T-helper 1 cell (primary cell): ENCODE results near the gene NFASC.

Experiments
- DNase-seq, 5 donors: peaks; one replicate each; pipeline ENCODE4 v3.0.0-alpha.2; 2012 to 2020

Gene NFASC

GRCh38 chr1:204961765-204962419 lies 91.2 kb downstream of the NFASC start:
- DNase-seq, result no peak

GRCh38 chr1:204962742-204963632 lies 92.3 kb downstream of the NFASC start:
- no peak for DNase-seq

GRCh38 chr1:204967451-204967850 lies 96.8 kb downstream of the NFASC start:
- DNase-seq, result no peak

- no peak for DNase-seq
Measured at GRCh38 chr1:204968135-204968534, 97.5 kb downstream of the NFASC start.

- DNase-seq, result no peak
Measured at GRCh38 chr1:204968951-204969350, 98.3 kb downstream of the NFASC start.

- no peak for DNase-seq
Measured at GRCh38 chr1:204970937-204971336, 100.3 kb downstream of the NFASC start.

GRCh38 chr1:204971517-204972336 lies 101.1 kb downstream of the NFASC start:
- DNase-seq, result no peak

GRCh38 chr1:204972426-204972825 lies 101.8 kb downstream of the NFASC start:
- DNase-seq, result no peak

GRCh38 chr1:204973449-204973848 lies 102.8 kb downstream of the NFASC start:
- DNase-seq, result no peak

GRCh38 chr1:204974327-204974726 lies 103.7 kb downstream of the NFASC start:
- no peak for DNase-seq

- DNase-seq, result no peak
Measured at GRCh38 chr1:204975021-204975420, 104.4 kb downstream of the NFASC start.

- peak in 3 of 5 donors; percentile 16 to 27 (median 17) for DNase-seq
Measured at GRCh38 chr1:204975568-204976235, 105.0 kb downstream of the NFASC start.

GRCh38 chr1:204976646-204977045 lies 106.0 kb downstream of the NFASC start:
- DNase-seq, result no peak

GRCh38 chr1:204977318-204977717 lies 106.7 kb downstream of the NFASC start:
- DNase-seq, result no peak

- DNase-seq, result no peak
Measured at GRCh38 chr1:204978782-204979181, 108.1 kb downstream of the NFASC start.

- no peak for DNase-seq
Measured at GRCh38 chr1:204979306-204979705, 108.6 kb downstream of the NFASC start.

GRCh38 chr1:204979891-204980649 lies 109.4 kb downstream of the NFASC start:
- DNase-seq, result no peak

GRCh38 chr1:204980840-204981405 lies 110.3 kb downstream of the NFASC start:
- no peak for DNase-seq

- no peak for DNase-seq
Measured at GRCh38 chr1:204983136-204983535, 112.5 kb downstream of the NFASC start.

GRCh38 chr1:204983881-204984280 lies 113.2 kb downstream of the NFASC start:
- no peak for DNase-seq

- DNase-seq, result no peak
Measured at GRCh38 chr1:204984499-204984898, 113.8 kb downstream of the NFASC start.

GRCh38 chr1:204986181-204986580 lies 115.5 kb downstream of the NFASC start:
- DNase-seq, result no peak
